ENCODE results near the gene PARD6G. TPM values are rescaled to one million over a fixed set of nuclear protein-coding genes. Genes with fewer than 3 reads are reported as not detected.
A peak's percentile ranks its signal among the peaks of the same experiment; 100 is the strongest.

Gene PARD6G
- total and polyA plus RNA-seq, 7 donors, result 1.2 to 13.0 (median 7.8) TPM; not detected in 1

- peaks cover 0 to 18% (median 11%) of the 10 kb centered on the region in 4 donors for H3K4me1 ChIP-seq
- no peaks in the 10 kb centered on the region for H3K36me3 ChIP-seq
- no peaks in the 10 kb centered on the region for H3K27me3 ChIP-seq
- peak; percentile 8 for DNase-seq
- no peaks in the 10 kb centered on the region for H3K9me3 ChIP-seq
- H3K27ac ChIP-seq, result no peak overlapping the region
- 58 to 77% methylated on average over 13 of the region's 13 CpGs for WGBS, 2 donors
- intact Hi-C loops (cut with DNase I), result no loop called here
- H3K4me3 ChIP-seq, result no peak overlapping the region
- TF ChIP-seq, protein P1, sequence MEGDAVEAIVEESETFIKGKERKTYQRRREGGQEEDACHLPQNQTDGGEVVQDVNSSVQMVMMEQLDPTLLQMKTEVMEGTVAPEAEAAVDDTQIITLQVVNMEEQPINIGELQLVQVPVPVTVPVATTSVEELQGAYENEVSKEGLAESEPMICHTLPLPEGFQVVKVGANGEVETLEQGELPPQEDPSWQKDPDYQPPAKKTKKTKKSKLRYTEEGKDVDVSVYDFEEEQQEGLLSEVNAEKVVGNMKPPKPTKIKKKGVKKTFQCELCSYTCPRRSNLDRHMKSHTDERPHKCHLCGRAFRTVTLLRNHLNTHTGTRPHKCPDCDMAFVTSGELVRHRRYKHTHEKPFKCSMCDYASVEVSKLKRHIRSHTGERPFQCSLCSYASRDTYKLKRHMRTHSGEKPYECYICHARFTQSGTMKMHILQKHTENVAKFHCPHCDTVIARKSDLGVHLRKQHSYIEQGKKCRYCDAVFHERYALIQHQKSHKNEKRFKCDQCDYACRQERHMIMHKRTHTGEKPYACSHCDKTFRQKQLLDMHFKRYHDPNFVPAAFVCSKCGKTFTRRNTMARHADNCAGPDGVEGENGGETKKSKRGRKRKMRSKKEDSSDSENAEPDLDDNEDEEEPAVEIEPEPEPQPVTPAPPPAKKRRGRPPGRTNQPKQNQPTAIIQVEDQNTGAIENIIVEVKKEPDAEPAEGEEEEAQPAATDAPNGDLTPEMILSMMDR (IDR thresholded peaks at IDR 0.05), result no peak
- TF ChIP-seq POLR2A (IDR thresholded peaks at IDR 0.05), result no peak
- TF ChIP-seq POLR2AphosphoS5 (IDR thresholded peaks at IDR 0.05), result no peak
- TF ChIP-seq EP300 (IDR thresholded peaks at IDR 0.05), result no peak
These were observed 50.6 kb downstream of the PARD6G start for GRCh38 chr18:80196528-80197320.

DNA sequence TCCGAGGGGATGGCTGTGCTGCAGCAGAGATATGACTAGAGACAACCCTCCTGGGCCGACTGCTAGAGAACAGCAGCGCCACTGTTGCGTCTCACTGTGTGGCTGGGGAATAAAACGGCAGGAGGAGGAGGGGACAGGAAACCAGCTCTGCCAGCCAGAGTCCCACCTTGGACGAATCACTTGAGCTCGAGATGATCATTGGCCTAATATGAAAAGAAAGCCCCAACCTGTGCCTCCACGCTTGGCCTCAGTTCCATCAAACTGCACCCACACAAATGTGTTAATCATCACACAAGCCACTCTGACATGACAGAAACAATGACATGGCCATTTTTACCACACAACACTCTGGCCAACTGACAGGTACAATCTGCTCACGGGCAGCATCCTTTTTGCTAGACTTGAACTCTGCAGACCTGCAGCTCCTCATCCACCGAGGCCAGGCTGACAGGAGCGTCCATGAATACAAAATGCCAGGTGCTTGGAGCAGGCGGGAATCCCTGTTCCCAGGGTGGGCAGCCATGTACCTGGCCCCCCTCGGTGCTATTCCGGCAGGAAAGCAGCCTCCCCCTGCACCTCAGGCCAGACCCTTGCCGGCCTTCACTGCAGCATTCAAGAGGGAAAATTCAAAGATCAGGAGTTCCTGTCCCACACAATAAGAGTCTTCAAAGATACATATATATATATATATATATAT lies 52.3 kb downstream of the PARD6G start:
- intact Hi-C loops (cut with DNase I), result no loop called here
- 75 to 84% methylated on average over 15 of the region's 15 CpGs for WGBS, 2 donors
- no peaks in the 10 kb centered on the region for H3K27me3 ChIP-seq
- no peaks in the 10 kb centered on the region for H3K36me3 ChIP-seq
- H3K4me1 ChIP-seq, result peaks cover 0 to 1% (median 0%) of the 10 kb centered on the region in 4 donors
- H3K27ac ChIP-seq, result no peak overlapping the region
- peak; percentile 17 for DNase-seq
- TF ChIP-seq POLR2A (IDR thresholded peaks at IDR 0.05), result no peak
- no peak for TF ChIP-seq POLR2AphosphoS5 (IDR thresholded peaks at IDR 0.05)
- TF ChIP-seq EP300 (IDR thresholded peaks at IDR 0.05), result no peak
- TF ChIP-seq, protein P1 (IDR thresholded peaks at IDR 0.05), result no peak
- H3K9me3 ChIP-seq, result no peaks in the 10 kb centered on the region
- no peak overlapping the region for H3K4me3 ChIP-seq

GRCh38 chr18:80193701-80194100 lies 53.6 kb downstream of the PARD6G start:
- Histone ChIP-seq H3K4me1 (no peaks in the 10 kb centered on the region), H3K36me3 (no peaks in the 10 kb centered on the region), H3K27me3 (no peaks in the 10 kb centered on the region), H3K27ac (no peak overlapping the region), H3K9me3 (no peaks in the 10 kb centered on the region), H3K4me3 (no peak overlapping the region)
- intact Hi-C loops (cut with DNase I), result no loop called here
- DNase-seq, result no peak
- TF ChIP-seq POLR2AphosphoS5 (IDR thresholded peaks at IDR 0.05) (no peak), EP300 (IDR thresholded peaks at IDR 0.05) (no peak), POLR2A (IDR thresholded peaks at IDR 0.05) (no peak)
- TF ChIP-seq, protein P1 (IDR thresholded peaks at IDR 0.05), result no peak
- 57 to 63% methylated on average over 5 of the region's 5 CpGs for WGBS, 2 donors

- Histone ChIP-seq H3K9me3 (no peaks in the 10 kb centered on the region), H3K4me1 (no peaks in the 10 kb centered on the region), H3K27ac (no peak overlapping the region), H3K36me3 (no peaks in the 10 kb centered on the region), H3K4me3 (no peak overlapping the region), H3K27me3 (no peaks in the 10 kb centered on the region)
- DNase-seq, result no peak
- WGBS, 2 donors, result 85 to 87% methylated on average over 11 of the region's 11 CpGs
- TF ChIP-seq POLR2A (IDR thresholded peaks at IDR 0.05) (no peak), POLR2AphosphoS5 (IDR thresholded peaks at IDR 0.05) (no peak), EP300 (IDR thresholded peaks at IDR 0.05) (no peak)
- TF ChIP-seq, protein P1 (IDR thresholded peaks at IDR 0.05), result no peak
- intact Hi-C loops (cut with DNase I), result no loop called here
These were observed 54.5 kb downstream of the PARD6G start for GRCh38 chr18:80192653-80193385.

Measured in sigmoid colon (tissue), 7 donors.